ENCODE measurements around the gene SORL1. TPM values are rescaled to one million over a fixed set of nuclear protein-coding genes. Genes with fewer than 3 reads are reported as not detected.
A peak's percentile ranks its signal among the peaks of the same experiment; 100 is the strongest.

Gene SORL1
- total RNA-seq, 1 donor from 2014 or later = 76.3 TPM

- DNase-seq = no peak
Measured at GRCh38 chr11:121451178-121451985, 732 bp upstream of the SORL1 start.

GRCh38 chr11:121452609-121453150 lies 566 bp downstream of the SORL1 start, which contains the start of gene SORL1-AS1:
SORL1-AS1 (minus strand) TSS chr11:121452967.
- no peak for DNase-seq

- DNase-seq = no peak
Measured at GRCh38 chr11:121453589-121454299, 1.6 kb downstream of the SORL1 start.

GRCh38 chr11:121455115-121455514 lies 3.0 kb downstream of the SORL1 start:
- no peak for DNase-seq

- DNase-seq = no peak
Measured at GRCh38 chr11:121456151-121456550, 4.0 kb downstream of the SORL1 start.

- DNase-seq = no peak
Measured at GRCh38 chr11:121456816-121457431, 4.8 kb downstream of the SORL1 start.

- DNase-seq = no peak
Measured at GRCh38 chr11:121458551-121458950, 6.4 kb downstream of the SORL1 start.

- DNase-seq = no peak
Measured at GRCh38 chr11:121459413-121460017, 7.4 kb downstream of the SORL1 start.

GRCh38 chr11:121460941-121461514 lies 8.9 kb downstream of the SORL1 start:
- DNase-seq = no peak

- no peak for DNase-seq
Measured at GRCh38 chr11:121461843-121462242, 9.7 kb downstream of the SORL1 start.

GRCh38 chr11:121463689-121464335 lies 11.7 kb downstream of the SORL1 start:
- peak; percentile 37 for DNase-seq

GRCh38 chr11:121464352-121464946 lies 12.3 kb downstream of the SORL1 start:
- DNase-seq = peak; percentile 82

GRCh38 chr11:121465709-121466062 lies 13.6 kb downstream of the SORL1 start:
- DNase-seq = no peak

GRCh38 chr11:121466063-121466794 lies 14.1 kb downstream of the SORL1 start:
- peak; percentile 91 for DNase-seq

- DNase-seq = no peak
Measured at GRCh38 chr11:121467471-121467870, 15.4 kb downstream of the SORL1 start.

GRCh38 chr11:121467965-121468364 lies 15.9 kb downstream of the SORL1 start:
- DNase-seq = peak; percentile 42

GRCh38 chr11:121469910-121470309 lies 17.8 kb downstream of the SORL1 start:
- no peak for DNase-seq

- DNase-seq = no peak
Measured at GRCh38 chr11:121471167-121471566, 19.1 kb downstream of the SORL1 start.

GRCh38 chr11:121472312-121472711 lies 20.2 kb downstream of the SORL1 start:
- DNase-seq = no peak

GRCh38 chr11:121473064-121473777 lies 21.1 kb downstream of the SORL1 start:
- peak; percentile 54 for DNase-seq

Measured in occipital lobe (tissue), 2 donors.